HG03108 (cell line): ENCODE data around the gene SELL.
A peak's percentile ranks its signal among the peaks of the same experiment; 100 is the strongest.
"Not testable (repeated sequence)": the region's sequence is repeated elsewhere in the genome, so short reads cannot be mapped to it uniquely, and the experiment has no call there.

Source experiments
- ATAC-seq: cut with Tn5 transposase; IDR thresholded peaks from one replicate; pipeline ENCODE4 v1.9.1; 2021; ENCODE audit warnings: moderate library complexity; ENCODE audit not compliant: unreplicated experiment

The SELL gene

GRCh38 chr1:169711469-169712308 lies at the start of gene SELL:
SELL (minus strand) TSS chr1:169711620; CDS start chr1:169711498, 122 bp downstream.
- peak; percentile 76 for ATAC-seq

GRCh38 chr1:169759038-169759437 lies 47.6 kb upstream of the SELL start:
- no peak for ATAC-seq

GRCh38 chr1:169753549-169753948 lies 42.1 kb upstream of the SELL start:
- ATAC-seq = no peak

GRCh38 chr1:169750041-169750440 lies 38.6 kb upstream of the SELL start:
- ATAC-seq = no peak

- no peak for ATAC-seq
Observed at GRCh38 chr1:169746550-169746949, 35.1 kb upstream of the SELL start.

- ATAC-seq = no peak
Observed at GRCh38 chr1:169745015-169745861, 33.8 kb upstream of the SELL start.

- no peak for ATAC-seq
Observed at GRCh38 chr1:169741666-169742394, 30.4 kb upstream of the SELL start.

- ATAC-seq = no peak
Observed at GRCh38 chr1:169739980-169740379, 28.6 kb upstream of the SELL start.

- no peak for ATAC-seq
Observed at GRCh38 chr1:169733924-169734323, 22.5 kb upstream of the SELL start, which contains the start of gene SELE. SELE (minus strand) TSS chr1:169734079; CDS start chr1:169733612, 467 bp downstream.

- no peak for ATAC-seq
Observed at GRCh38 chr1:169731446-169731845, 20.0 kb upstream of the SELL start.

- ATAC-seq = no peak
Observed at GRCh38 chr1:169729991-169730390, 18.6 kb upstream of the SELL start.

GRCh38 chr1:169727307-169727706 lies 15.9 kb upstream of the SELL start:
- no peak for ATAC-seq

GRCh38 chr1:169726851-169727250 lies 15.4 kb upstream of the SELL start:
- ATAC-seq = no peak

- no peak for ATAC-seq
Observed at GRCh38 chr1:169725930-169726329, 14.5 kb upstream of the SELL start.

GRCh38 chr1:169724168-169724567 lies 12.7 kb upstream of the SELL start:
- no peak for ATAC-seq

- no peak for ATAC-seq
Observed at GRCh38 chr1:169723763-169724162, 12.3 kb upstream of the SELL start.

GRCh38 chr1:169722779-169723178 lies 11.4 kb upstream of the SELL start:
- no peak for ATAC-seq

GRCh38 chr1:169715100-169715499 lies 3.7 kb upstream of the SELL start:
- not testable (repeated sequence) for ATAC-seq

GRCh38 chr1:169713090-169713489 lies 1.7 kb upstream of the SELL start:
- ATAC-seq = not testable (repeated sequence)

- ATAC-seq = no peak
Observed at GRCh38 chr1:169712309-169712631, 850 bp upstream of the SELL start.

GRCh38 chr1:169708647-169709046 lies 2.8 kb downstream of the SELL start:
- no peak for ATAC-seq
